Measurements from ENCODE around the gene LAMB1.

DNA sequence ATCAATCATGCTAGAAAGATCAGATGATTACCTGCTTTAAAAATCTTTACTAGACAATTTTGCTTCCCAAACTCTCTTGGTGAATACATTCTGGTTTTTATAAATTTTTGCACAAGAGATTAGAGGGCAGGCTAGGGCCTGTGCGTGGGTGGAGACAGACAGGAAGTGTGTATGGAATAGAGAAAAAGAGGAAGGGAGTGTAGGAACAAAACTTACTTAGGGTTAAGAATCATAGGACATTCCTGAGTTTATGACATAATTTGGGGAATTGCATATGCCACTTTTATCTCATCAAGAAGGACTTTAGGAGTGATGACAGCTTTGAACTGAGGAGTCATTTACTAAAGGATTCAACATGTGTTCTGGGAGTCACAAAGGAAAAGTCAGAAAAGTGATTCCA, 31.3 kb downstream of the LAMB1 start:
- TF ChIP-seq, protein P1, sequence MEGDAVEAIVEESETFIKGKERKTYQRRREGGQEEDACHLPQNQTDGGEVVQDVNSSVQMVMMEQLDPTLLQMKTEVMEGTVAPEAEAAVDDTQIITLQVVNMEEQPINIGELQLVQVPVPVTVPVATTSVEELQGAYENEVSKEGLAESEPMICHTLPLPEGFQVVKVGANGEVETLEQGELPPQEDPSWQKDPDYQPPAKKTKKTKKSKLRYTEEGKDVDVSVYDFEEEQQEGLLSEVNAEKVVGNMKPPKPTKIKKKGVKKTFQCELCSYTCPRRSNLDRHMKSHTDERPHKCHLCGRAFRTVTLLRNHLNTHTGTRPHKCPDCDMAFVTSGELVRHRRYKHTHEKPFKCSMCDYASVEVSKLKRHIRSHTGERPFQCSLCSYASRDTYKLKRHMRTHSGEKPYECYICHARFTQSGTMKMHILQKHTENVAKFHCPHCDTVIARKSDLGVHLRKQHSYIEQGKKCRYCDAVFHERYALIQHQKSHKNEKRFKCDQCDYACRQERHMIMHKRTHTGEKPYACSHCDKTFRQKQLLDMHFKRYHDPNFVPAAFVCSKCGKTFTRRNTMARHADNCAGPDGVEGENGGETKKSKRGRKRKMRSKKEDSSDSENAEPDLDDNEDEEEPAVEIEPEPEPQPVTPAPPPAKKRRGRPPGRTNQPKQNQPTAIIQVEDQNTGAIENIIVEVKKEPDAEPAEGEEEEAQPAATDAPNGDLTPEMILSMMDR (IDR thresholded peaks at IDR 0.05; ENCODE audit: low read length), result no peak
- TF ChIP-seq EZH2 (optimal IDR thresholded peaks at IDR 0.05; ENCODE audit: low read depth, low read length), result no peak
- no peak for TF ChIP-seq EZH2phosphoT487 (IDR thresholded peaks at IDR 0.05; ENCODE audit: low read length)

Measured in MM.1S (cell line).